NCI-H1436 (cell line): ENCODE data around the gene AGBL5.
"Not testable (repeated sequence)": the region's sequence is repeated elsewhere in the genome, so short reads cannot be mapped to it uniquely, and the experiment has no call there.

ENCODE experiments used
- DNase-seq: peaks from one replicate; lab custom pipeline; 2025; lab: John Stamatoyannopoulos, UW

Gene AGBL5

DNA sequence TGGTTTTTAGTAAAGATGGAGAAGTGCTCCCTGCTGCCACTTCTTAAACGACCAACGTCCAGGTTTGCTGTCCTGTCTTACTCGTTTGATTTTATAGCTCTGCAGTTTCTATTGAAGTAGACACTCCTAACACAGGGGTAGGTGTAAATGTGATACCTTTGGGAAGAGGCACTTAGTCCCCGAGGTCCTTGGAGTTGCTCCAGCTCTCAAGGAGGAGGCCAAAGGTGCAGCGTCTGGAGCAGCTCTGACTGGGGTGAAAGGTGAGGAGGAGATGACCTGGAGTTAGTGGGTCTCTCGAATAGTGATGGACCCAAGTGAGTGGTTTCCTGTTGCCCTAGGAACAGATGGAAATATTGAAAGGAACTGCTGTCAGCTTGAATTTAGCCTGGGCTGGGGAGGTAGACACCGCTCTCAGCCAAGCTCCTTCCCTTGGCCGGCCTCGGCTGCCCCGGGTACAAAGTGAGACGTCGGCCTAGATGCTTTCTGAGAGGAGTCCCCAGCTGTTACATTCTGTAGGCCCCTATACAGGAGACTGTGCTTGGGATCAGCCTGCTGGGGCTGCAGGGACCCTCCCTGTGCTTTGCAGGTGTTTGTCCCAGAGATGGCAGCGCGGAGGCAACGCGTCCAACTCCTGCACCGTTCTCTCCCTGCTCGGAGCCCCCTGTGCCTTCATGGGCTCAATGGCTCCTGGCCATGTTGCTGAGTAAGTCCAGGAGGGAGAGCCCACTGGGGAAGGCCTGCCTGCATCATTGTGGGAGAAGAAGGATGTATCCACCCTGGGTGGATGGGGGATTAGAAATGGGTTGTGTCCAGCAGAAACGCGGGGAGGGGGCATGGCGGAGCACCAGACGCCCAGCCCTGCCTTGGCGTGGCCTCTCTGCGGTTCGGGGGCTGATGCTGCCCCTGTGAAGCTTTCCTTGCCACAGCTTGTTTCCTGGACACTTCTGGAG, 40.6 kb downstream of the AGBL5 start:
- DNase-seq, result no peak

DNA sequence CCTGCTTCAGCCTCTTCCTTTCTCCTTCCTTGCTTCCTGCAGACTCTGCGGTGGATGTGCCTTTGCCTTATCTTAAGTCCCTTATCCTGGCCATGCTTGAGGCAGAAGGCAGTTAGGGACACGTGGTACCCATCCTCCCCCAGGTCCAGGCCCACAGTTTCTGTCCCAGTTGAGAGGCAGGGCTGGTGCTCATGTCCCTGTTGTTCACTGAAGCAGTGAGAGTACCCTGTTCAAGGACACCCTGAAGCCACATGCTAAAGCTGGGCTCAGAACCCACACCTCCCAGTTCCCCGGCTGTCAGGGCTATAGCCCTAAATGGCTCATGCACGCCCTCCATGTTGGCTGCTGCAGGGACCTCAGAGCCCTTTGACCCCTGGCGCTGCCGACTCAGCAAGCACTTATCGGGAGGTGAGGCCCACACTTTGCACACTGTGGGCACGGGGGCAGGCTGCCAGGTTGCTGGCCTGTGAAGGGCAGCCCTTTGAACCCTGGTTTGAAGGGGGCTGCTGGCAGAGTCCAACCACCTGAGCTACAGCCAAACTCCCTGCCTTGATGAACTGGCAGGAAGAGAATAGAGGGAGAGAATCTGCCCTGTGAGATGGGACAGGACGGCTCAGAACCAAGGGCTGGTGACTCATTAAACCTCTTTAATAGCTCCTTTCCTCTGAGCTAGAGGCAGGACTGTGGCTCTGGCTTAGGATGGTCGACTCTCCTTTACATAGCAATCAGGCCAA, 41.4 kb downstream of the AGBL5 start:
- DNase-seq, result no peak

DNA sequence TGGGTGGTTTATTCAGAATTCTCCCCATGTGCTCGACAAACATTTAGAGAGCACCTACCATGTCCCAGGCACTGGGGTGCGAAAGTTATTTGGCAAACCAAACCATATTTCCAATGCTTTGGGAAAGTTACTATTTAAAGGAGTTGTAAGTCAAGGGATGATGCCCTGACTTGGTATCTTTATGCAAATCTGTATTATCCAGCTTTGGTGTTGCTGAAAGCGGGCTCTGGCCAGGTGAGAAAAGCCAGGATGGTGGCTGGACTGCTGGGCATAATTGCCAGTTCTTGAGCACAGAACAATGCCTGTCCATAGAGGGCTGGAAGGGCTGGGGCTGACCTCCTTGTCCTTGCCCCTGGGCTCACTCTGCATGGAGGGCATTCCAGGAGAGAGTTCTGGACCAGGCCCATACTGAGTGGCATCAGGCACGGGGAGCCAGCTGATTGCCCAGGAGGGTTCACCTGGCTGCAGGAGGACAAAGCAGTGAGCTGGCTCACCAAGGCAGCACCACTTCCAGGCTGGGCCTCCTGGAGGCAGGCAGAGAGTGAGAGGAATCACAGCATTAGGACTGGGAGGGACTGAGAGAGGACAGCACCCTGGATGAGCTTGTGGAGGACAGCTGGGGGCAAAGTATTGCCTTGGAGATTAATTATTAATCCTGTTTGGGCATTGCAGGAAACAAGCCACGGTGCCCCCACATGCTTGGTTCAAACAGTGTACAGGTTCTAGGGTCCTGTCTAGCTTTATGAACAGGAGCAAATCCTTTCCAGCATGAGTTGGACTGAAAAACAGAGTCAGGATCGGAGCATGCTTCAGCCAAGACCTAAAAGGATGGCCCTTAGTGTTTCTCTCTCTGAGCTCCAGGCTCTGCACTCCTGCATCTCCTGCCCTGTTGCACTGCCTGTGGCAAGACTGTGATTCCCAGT, 42.2 kb downstream of the AGBL5 start:
- DNase-seq, result no peak

DNA sequence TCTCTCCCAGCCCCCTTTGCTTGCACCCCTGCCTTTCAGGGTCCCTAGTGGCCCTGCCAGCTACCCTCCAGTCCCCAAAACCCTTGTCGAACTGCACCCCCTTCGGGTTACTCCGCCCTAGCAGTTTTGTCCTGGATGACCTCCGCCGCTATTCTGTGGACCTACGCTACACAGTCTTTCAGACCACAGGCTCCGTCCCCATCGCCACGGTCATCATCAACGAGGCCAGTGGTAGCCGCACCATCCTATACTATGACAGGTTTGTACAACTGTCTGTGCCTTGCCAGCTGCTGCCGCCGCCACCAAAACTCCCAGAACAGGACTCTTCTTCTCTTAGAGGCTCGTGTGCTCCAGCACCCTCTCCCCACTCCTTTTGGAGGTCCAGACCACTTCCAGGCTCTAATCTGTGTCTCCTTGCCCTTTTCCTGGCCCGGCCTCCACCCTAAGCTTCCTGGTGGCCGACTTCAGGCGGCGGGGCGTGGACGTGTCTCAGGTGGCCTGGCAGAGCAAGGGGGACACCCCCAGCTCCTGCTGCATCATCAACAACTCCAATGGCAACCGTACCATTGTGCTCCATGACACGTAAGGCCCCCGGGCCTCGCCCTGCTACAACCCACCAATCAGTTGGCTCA, 43.0 kb downstream of the AGBL5 start:
- no peak for DNase-seq

DNA sequence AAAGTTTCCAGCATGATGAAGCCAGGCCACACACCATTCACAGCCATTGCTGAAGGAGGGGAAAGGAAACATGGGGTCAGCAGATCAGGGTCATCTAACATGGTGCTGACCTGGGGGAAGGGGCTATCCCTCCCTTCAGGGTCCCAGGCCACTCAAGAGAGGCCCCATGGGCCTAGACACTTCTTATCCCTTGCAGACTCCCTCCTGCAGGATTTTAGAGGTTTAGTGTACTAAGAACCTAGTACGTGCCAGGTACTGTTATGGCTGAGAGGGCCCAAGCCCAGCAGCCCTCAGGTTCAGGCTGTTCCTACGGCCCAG, 43.9 kb downstream of the AGBL5 start:
- DNase-seq, result no peak

DNA sequence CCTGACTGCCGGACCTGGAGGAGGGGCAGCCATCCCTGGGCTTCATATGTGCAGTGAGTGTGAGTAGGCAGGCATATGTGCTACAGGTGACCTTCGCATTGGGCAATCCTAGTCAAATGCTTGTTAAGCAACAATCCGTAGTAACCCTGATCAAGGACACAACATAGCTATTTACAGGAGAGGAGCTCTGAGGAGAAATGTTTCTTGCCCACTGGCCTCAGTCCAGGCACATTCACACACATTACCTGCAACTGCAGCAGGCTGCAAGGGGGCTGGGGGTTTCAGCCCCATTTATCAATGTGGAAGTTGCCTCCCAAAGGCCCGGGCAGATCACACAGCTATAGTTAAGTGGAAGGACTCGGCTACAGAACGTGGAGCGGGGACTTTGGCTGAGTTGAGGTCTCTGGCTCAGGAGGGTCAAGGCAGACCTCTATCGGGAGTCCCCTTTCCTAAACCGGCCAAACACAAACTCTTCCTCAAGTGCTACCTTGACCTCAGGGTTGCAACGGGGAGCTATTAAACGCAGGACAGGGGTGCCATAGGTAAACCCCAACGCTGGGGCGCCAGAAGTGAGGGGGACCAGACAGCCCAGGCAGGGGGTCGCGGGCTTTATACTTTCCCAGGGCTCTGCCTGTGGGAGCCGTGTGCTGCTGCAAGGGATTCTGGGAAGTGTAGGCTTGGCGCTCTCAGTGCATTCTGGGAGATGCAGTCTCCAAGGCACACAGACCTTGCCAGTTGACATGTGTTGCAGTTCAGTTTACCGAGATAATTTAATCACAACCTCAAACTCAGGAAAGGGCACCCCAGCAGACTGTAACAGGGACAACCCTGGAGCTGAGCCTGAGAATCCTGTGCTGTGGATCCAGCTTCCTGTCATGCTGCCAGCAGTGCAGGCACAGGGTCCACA, 44.5 kb downstream of the AGBL5 start:
- DNase-seq, result no peak

DNA sequence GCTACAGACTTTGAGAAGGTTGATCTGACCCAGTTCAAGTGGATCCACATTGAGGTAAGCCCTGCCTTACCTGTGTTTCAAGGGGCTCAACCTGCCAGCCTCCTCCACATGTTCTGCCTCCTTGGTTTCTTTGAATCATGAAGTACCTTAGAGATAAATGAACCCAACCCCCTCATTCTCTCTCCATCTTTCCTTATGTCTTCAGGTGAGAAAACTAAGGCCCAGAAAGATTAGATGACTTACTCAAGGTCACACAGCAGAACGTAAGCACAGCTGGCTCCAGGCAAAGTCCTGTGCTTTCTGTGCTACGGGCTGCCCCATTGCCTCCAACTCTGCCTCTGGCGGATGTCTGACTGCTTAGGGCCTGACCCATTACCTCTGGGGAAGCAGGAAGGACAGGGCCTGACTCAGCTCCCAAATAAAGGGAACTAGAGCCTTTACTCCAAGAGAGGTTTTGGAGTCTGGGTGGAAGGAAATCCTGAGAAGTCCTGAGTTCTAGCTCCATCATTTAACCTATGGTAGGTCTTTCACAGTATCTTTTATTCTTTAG, 45.4 kb downstream of the AGBL5 start:
- no peak for DNase-seq

DNA sequence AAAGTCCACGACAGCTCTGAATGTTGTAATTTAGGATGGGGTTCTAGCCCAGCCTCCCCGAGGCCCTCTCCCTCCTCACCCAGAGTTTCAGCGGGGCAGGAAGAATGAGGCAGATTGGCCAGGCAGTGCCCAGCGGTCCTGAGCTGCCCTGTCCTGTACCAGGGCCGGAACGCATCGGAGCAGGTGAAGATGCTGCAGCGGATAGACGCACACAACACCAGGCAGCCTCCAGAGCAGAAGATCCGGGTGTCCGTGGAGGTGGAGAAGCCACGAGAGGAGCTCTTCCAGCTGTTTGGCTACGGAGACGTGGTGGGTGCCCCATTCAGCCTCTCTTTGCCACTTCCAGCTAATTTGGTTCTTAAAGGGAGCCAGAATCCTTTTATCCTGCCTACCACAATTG, 45.9 kb downstream of the AGBL5 start:
- DNase-seq, result no peak

DNA sequence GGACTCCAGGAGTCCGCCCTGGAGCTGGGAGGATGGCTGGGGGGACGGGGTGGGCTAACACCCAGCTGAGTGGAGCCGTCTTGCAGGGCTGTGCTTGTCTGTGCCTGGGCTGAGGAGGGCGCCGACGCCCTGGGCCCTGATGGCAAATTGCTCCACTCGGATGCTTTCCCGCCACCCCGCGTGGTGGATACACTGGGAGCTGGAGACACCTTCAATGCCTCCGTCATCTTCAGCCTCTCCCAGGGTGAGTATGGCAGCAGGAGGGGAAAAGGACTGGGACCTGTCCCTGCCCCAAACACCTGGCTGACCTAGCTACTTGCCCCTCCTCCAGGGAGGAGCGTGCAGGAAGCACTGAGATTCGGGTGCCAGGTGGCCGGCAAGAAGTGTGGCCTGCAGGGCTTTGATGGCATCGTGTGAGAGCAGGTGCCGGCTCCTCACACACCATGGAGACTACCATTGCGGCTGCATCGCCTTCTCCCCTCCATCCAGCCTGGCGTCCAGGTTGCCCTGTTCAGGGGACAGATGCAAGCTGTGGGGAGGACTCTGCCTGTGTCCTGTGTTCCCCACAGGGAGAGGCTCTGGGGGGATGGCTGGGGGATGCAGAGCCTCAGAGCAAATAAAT, 48.0 kb downstream of the AGBL5 start:
- DNase-seq, result no peak

DNA sequence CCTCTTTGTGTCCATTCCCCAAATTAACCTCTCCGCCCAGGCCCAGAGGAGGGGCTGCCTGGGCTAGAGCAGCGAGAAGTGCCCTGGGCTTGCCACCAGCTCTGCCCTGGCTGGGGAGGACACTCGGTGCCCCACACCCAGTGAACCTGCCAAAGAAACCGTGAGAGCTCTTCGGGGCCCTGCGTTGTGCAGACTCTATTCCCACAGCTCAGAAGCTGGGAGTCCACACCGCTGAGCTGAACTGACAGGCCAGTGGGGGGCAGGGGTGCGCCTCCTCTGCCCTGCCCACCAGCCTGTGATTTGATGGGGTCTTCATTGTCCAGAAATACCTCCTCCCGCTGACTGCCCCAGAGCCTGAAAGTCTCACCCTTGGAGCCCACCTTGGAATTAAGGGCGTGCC, 48.6 kb downstream of the AGBL5 start:
- no peak for DNase-seq

DNA sequence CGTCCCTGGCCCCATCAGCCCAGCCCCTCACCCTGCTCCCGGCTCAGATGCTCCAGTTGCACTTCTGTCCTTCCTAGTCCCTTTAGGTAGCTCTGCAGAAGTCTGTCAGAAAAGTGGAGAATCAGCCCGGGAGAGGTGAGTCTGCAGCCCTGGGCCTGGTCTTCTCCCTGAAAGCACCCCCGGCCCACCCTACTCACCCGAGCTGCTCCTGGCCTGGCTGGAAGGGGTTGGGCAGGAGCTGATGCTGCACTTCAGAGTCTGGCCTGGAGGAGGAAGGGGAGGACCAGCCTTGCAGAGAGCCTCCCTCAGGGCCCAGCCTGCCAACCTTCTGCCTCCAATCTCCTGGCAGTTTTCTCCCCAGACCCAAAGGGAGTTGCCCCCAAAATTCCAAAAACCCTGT, 50.9 kb downstream of the AGBL5 start:
- no peak for DNase-seq

DNA sequence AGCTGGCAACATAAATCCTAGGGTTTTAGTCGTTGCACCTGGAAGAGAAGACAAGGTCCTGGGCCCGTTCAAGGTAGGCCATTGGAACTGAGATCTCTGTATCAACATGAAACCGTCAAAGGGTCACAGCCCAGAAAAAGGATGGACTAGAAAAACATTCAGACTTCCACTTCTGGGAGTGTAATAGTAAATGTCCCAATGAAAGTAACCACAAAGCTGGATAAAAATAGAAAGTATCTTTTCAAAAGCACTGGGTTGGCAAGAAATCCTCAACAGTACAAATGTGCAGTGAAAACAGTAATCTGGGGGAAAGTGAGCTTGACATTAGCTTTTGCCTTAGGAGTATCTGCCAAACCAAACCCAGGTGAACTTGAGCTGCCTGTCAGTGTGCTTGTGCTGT, 54.5 kb downstream of the AGBL5 start:
- no peak for DNase-seq

DNA sequence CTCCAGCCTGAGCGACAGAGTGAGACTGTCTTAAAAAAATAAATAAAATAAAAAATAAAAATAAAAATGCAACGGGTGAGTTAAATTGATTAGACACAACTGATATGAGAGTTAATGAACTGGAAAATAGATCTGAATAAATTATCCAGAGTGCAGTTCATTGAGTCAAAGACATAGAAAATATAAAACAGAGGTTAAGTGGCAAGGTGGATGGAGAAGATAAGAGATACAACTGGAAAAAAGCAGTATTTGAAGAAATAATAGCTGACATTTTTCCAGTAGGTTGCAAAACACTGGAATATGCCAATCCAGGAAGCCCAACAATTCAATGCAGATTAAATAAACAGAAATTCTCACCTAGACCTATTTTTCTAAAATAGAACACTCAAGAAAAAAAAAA, 56.8 kb downstream of the AGBL5 start:
- DNase-seq, result no peak

DNA sequence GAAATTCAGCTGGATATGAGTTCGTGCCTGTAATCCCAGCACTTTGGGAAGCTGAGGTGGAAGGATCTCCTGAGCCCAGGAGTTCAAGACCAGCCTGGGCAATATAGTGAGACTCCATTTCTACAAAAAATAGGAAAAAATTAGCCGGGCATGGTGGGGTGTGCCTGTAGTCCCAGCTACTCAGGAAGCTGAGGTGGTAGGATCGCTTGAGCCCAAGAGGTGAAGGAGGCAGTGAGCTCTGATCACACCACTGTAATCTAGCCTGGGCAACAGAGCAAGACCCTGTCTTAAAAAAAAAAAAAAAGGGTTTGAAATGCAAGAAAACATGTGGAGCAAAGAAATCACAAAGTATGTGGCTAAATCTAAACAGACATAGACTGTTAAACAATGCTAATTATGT, 57.6 kb downstream of the AGBL5 start:
- DNase-seq, result no peak

DNA sequence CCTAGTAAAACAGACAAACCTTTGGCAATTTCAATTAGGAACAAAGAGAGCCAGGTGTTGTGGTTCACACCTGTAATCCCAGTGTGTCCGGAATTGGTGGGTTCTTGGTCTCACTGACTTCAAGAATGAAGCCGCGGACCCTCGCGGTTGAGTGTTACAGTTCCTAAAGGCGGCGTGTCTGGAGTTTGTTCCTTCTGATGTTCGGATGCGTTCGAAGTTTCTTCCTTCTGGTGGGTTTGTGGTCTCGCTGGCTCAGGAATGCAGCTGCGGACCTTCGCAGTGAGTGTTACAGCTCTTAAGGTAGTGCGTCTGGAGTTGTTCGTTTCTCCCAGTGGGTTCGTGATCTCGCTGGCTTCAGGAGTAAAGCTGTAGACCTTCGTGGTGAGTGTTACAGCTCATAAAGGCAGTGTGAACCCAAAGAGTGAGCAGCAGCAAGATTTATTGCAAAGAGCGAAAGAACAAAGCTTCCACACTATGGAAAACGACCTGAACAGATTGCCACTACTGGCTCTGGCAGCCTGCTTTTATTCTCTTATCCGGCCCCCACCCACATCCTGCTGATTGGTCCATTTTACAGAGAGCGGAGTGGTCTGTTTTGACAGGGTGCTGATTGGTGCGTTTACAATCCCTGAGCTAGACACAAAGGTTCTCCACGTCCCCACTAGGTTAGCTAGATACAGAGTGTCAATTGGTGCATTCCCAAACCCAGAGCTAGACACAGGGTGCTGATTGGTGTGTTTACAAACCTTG, 59.3 kb downstream of the AGBL5 start:
- DNase-seq, result not testable (repeated sequence)

DNA sequence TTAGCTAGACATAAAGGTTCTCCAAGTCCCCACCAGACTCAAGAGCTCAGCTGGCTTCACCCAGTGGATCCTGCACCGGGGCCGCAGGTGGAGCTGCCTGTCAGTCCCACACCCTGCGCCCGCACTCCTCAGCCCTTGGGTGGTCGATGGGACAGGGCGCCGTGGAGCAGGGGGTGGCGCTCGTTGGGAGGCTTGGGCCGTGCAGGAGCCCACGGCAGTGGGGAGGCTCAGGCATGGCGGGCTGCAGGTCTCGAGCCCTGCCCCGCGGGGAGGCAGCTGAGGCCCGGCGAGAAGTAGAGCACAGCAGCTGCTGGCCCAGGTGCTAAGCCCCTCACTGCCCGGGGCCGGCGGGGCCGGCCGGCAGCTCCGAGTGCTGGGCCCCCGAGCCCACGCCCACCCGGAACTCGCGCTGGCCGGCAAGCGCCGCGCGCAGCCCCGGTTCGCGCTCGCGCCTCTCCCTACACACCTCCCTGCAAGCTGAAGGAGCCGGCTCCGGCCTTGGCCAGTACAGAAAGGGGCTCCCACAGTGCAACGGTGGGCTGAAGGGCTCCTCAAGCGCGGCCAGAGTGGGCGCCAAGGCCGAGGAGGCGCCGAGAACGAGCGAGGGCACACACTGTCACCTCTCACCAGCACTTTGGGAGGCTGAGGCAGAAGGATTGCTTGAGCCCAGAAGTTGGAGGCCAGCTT, 60.1 kb downstream of the AGBL5 start:
- not testable (repeated sequence) for DNase-seq

DNA sequence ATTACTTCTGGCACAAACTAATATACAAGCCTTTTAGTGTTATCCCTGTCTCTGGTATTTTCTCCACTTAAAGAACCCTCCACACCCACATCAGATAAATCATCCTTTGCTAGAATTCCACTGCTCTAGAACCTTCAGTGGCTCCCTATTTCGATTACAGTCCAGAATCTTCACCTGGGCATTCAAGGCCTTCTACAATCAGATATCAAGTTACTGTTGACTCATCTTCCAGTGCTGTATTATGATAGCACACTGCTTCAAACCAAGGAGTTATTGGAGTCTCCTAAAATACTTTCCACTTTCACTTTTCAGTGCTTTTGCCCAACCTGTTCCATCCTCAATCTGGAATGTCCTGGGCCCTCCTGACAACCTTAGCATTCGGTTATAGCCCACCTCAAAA, 64.1 kb downstream of the AGBL5 start:
- no peak for DNase-seq

DNA sequence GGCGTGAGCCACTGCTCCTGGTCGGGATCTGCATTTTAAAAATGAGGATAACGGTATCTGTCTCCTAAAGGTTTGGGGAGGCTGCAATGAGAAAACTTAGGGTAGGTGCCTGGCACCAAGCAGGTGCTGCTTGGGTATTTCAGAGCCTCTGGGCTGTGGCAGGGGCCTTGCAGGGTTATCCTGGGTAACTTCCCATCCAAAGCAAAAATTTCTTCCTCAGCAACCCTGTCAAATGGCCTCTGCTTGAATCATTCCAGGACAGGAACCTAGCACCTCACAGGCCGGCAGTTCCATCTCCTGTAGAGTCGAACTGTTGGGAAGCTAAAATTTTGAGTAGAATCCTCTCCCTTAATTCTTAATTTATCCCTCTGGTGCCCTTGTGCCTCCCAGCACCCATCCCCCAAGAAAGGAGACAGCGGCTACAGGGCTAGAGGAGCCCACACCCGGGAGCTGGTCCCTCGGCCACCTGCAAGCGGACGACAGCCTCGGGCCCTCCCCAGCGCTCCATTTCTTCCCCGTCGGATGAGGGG, 66.6 kb downstream of the AGBL5 start:
- no peak for DNase-seq
